Activated CD4-positive, CD25-positive, alpha-beta regulatory T cell (primary cell): ENCODE data around the gene ATP1A1.

Source experiments
- DNase-seq, 4 experiments: peaks; one replicate each; lab custom pipeline; 2025; lab: John Stamatoyannopoulos, UW

Gene ATP1A1

GRCh38 chr1:116391185-116391584 is 18.1 kb downstream of the ATP1A1 start:
- no peak for DNase-seq

GRCh38 chr1:116392717-116393404 is 19.8 kb downstream of the ATP1A1 start:
- DNase-seq, result no peak

- no peak for DNase-seq
These were observed 20.7 kb downstream of the ATP1A1 start for GRCh38 chr1:116393792-116394191.

GRCh38 chr1:116394270-116394669 is 21.2 kb downstream of the ATP1A1 start:
- no peak for DNase-seq

GRCh38 chr1:116396769-116397168 is 23.7 kb downstream of the ATP1A1 start:
- DNase-seq, result no peak

GRCh38 chr1:116397728-116398127 is 24.7 kb downstream of the ATP1A1 start:
- DNase-seq, result no peak

- no peak for DNase-seq
These were observed 27.7 kb downstream of the ATP1A1 start for GRCh38 chr1:116400780-116401179.

- DNase-seq, result no peak
These were observed 28.7 kb downstream of the ATP1A1 start for GRCh38 chr1:116401646-116402176.

- no peak for DNase-seq
These were observed 29.3 kb downstream of the ATP1A1 start for GRCh38 chr1:116402333-116402732.

- DNase-seq, result no peak
These were observed 30.6 kb downstream of the ATP1A1 start for GRCh38 chr1:116403496-116404136.

GRCh38 chr1:116404699-116405098 is 31.7 kb downstream of the ATP1A1 start:
- DNase-seq, result no peak

GRCh38 chr1:116405241-116406135 is 32.4 kb downstream of the ATP1A1 start:
- no peak for DNase-seq

GRCh38 chr1:116407033-116407432 is 34.0 kb downstream of the ATP1A1 start:
- DNase-seq, result no peak

- no peak for DNase-seq
These were observed 35.1 kb downstream of the ATP1A1 start for GRCh38 chr1:116408193-116408592.

GRCh38 chr1:116408803-116409720 is 36.0 kb downstream of the ATP1A1 start:
- no peak for DNase-seq

GRCh38 chr1:116409751-116410191 is 36.7 kb downstream of the ATP1A1 start:
- no peak for DNase-seq

GRCh38 chr1:116411784-116412479 is 38.9 kb downstream of the ATP1A1 start:
- no peak for DNase-seq

GRCh38 chr1:116412480-116412798 is 39.4 kb downstream of the ATP1A1 start:
- DNase-seq, result no peak

- DNase-seq, result no peak
These were observed 39.9 kb downstream of the ATP1A1 start for GRCh38 chr1:116412898-116413297.

- DNase-seq, result no peak
These were observed 40.4 kb downstream of the ATP1A1 start for GRCh38 chr1:116413414-116413813.

GRCh38 chr1:116414364-116414763 is 41.3 kb downstream of the ATP1A1 start:
- DNase-seq, result no peak
